GM23248 (cell line): ENCODE data around the gene TMEM255B. TPM values are rescaled to one million over a fixed set of nuclear protein-coding genes. Genes with fewer than 3 reads are reported as not detected.

ENCODE experiments used
- DNase-seq: peaks from one replicate; pipeline ENCODE4 v3.0.0-alpha.2; 2015
- H2AFZ ChIP-seq: fragments of 200-600 bp; sonication (generic); 2 replicates; pipeline ENCODE4 v1.6.1; 2016; ENCODE audit warnings: antibody characterized with exemption
- H3F3A ChIP-seq: fragments of 200-600 bp; sonication (generic); 2 replicates; pipeline ENCODE4 v1.6.1; 2016; ENCODE audit warnings: mild to moderate bottlenecking, antibody characterized with exemption, mixed run types; ENCODE audit not compliant: insufficient read depth
- H3K27ac ChIP-seq: fragments of 200-600 bp; sonication (generic); 2 replicates; pipeline ENCODE4 v1.5.1; 2016; ENCODE audit warnings: mild to moderate bottlenecking
- H3K27me3 ChIP-seq: fragments of 200-600 bp; sonication (generic); replicated peaks from 2 replicates; pipeline ENCODE4 v1.6.1; 2016; ENCODE audit warnings: mild to moderate bottlenecking; ENCODE audit not compliant: insufficient read depth
- H3K36me3 ChIP-seq: fragments of 200-600 bp; sonication (generic); 2 replicates; pipeline ENCODE4 v1.6.1; 2016; ENCODE audit warnings: low read depth, mild to moderate bottlenecking
- H3K4me1 ChIP-seq: fragments of 200-600 bp; sonication (generic); 2 replicates; pipeline ENCODE4 v1.6.1; 2016; ENCODE audit warnings: mild to moderate bottlenecking; ENCODE audit not compliant: insufficient read depth
- H3K4me2 ChIP-seq: fragments of 200-600 bp; sonication (generic); one replicate; pipeline ENCODE4 v1.6.1; 2016; ENCODE audit warnings: mild to moderate bottlenecking; ENCODE audit not compliant: unreplicated experiment
- H3K4me3 ChIP-seq: fragments of 200-600 bp; sonication (generic); 2 replicates; pipeline ENCODE4 v1.5.1; 2016; ENCODE audit warnings: mild to moderate bottlenecking
- H3K79me2 ChIP-seq: fragments of 200-600 bp; sonication (generic); 2 replicates; pipeline ENCODE4 v1.6.1; 2016; ENCODE audit warnings: mild to moderate bottlenecking; ENCODE audit not compliant: insufficient read depth
- H3K9ac ChIP-seq: fragments of 200-600 bp; sonication (generic); 2 replicates; pipeline ENCODE4 v1.6.1; 2016; ENCODE audit warnings: mild to moderate bottlenecking
- H3K9me2 ChIP-seq: fragments of 200-600 bp; sonication (generic); 2 replicates; pipeline ENCODE4 v1.6.1; 2016; ENCODE audit warnings: mixed run types, mild to moderate bottlenecking, moderate library complexity; ENCODE audit not compliant: insufficient read depth
- H3K9me3 ChIP-seq: fragments of 200-600 bp; sonication (generic); one replicate; pipeline ENCODE4 v1.6.1; 2017; ENCODE audit warnings: low read depth
- H4K20me1 ChIP-seq: fragments of 200-600 bp; sonication (generic); 2 replicates; pipeline ENCODE4 v1.6.0; 2016; ENCODE audit not compliant: insufficient read depth
- EZH2 ChIP-seq: fragments of 200-600 bp; sonication (generic); IDR thresholded peaks from 2 replicates; pipeline ENCODE4 v1.6.1; 2018; ENCODE audit warnings: antibody characterized with exemption, mild to moderate bottlenecking; ENCODE audit not compliant: insufficient read depth, poor library complexity, severe bottlenecking
- EZH2phosphoT487 ChIP-seq: fragments of 200-600 bp; sonication (generic); IDR thresholded peaks from 2 replicates; pipeline ENCODE4 v1.6.1; 2018; ENCODE audit warnings: antibody characterized with exemption, moderate library complexity, mild to moderate bottlenecking, low read depth; ENCODE audit not compliant: insufficient read depth
- WGBS, 2 experiments: methylation state at CpG; one replicate each; pipeline ENCODE4 v1.1.6; 2015 to 2017; ENCODE audit warnings: low lambda C conversion rate in 2 of 2, low coverage in 1 of 2; ENCODE audit errors: missing lambda C conversion rate in 2 of 2; 5-methylcytosine and 5-hydroxymethylcytosine counted together
- in situ Hi-C: fragments of 300-500 bp; cut with MboI; formaldehyde crosslinking; loops from 2 replicates; pipeline ENCODE4 v1.15.0; 2020
- polyA plus RNA-seq: library from polyadenylated mRNA; unstranded; fragments of >200 nt; fragmentation: Nextera tagmentation; extraction: Ambion mirVana; gene quantifications from 2 replicates; pipeline ENCODE4 v1.2.1, GENCODE V29; 2016
- total RNA-seq: library from RNA; depleted of rRNA; stranded (reverse); fragments of >200 nt; shearing (Covaris generic); gene quantifications from 2 replicates; pipeline ENCODE4 v1.2.3, GENCODE V29; 2014

TMEM255B gene
- total and polyA plus RNA-seq, 2 experiments from 2014 or later: 8.2 TPM; not detected in 1

- in situ Hi-C loops: no loop called here
- no peaks in the 10 kb centered on the region for H3K9me3 ChIP-seq
Observed at GRCh38 chr13:113740661-113741060, 18.4 kb upstream of the TMEM255B start.

DNA sequence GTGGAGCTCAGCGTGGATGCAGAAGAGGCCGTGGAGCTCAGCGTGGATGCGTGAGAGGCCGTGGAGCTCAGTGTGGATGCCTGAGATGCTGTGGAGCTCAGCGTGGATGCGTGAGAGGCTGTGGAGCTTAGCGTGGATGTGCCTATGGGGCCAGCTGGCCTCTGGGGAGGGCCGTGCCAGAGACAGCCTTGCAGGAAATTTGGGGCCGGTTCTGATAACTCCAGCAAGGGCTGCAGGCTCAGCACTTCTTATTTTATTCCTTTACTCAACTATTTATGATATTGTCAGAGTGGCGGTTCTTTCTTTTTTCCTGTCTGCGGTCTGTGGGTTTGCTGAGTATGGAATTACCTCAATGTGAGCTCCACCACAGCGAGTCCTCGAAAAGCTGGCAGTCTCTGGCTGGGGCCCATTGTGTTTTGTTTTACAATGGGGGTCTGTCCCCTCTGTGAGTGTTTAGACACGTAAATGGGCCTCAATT, 17.8 kb upstream of the TMEM255B start:
- Histone ChIP-seq H3K27me3 (no peaks in the 10 kb centered on the region; the same call in 1 of the 2 replicates), H3K9me2 (no peaks in the 10 kb centered on the region), H3K4me3 (no peak overlapping the region), H3K79me2 (no peaks in the 10 kb centered on the region), H3K4me1 (no peaks in the 10 kb centered on the region), H3K36me3 (no peaks in the 10 kb centered on the region), H3K27ac (no peak overlapping the region), H4K20me1 (no peaks in the 10 kb centered on the region), H3K9ac (no peak overlapping the region), H3K4me2 (no peak overlapping the region), H3K9me3 (no peaks in the 10 kb centered on the region), H3F3A (0 out of 2 replicates have a peak, but pooled peaks cover 4% of the 10 kb centered on the region), H2AFZ (no peak overlapping the region)
- DNase-seq: no peak
- in situ Hi-C loops: no loop called here
- WGBS, 2 experiments: 72 to 80% methylated on average over 12 to 15 of the region's 15 CpGs
- TF ChIP-seq EZH2 (no peak), EZH2phosphoT487 (no peak)

More at GRCh38 chr13:113740661-113741060, 18.4 kb upstream of the TMEM255B start:
- Histone ChIP-seq H3F3A (0 out of 2 replicates have a peak, but pooled peaks cover 4% of the 10 kb centered on the region), H3K4me1 (no peaks in the 10 kb centered on the region), H2AFZ (no peak overlapping the region), H3K4me2 (no peak overlapping the region), H3K27me3 (no peaks in the 10 kb centered on the region; the same call in 1 of the 2 replicates), H4K20me1 (no peaks in the 10 kb centered on the region), H3K9me2 (no peaks in the 10 kb centered on the region), H3K9ac (no peak overlapping the region), H3K36me3 (no peaks in the 10 kb centered on the region), H3K4me3 (no peak overlapping the region), H3K79me2 (no peaks in the 10 kb centered on the region), H3K27ac (no peak overlapping the region)
- DNase-seq: no peak
- WGBS, 2 experiments: 77 to 84% methylated on average over 16 of the region's 16 CpGs
- TF ChIP-seq EZH2phosphoT487 (no peak), EZH2 (no peak)

GRCh38 chr13:113742000-113742441, 17.0 kb upstream of the TMEM255B start:
- no peaks in the 10 kb centered on the region; the same call in 1 of the 2 replicates for H3K27me3 ChIP-seq
- TF ChIP-seq EZH2: no peak
- TF ChIP-seq EZH2phosphoT487: no peak
- 26 to 28% methylated on average over 15 of the region's 15 CpGs for WGBS, 2 experiments
- H3F3A ChIP-seq: 0 out of 2 replicates have a peak, but pooled peaks cover 4% of the 10 kb centered on the region
- no peak overlapping the region for H3K27ac ChIP-seq
- H3K36me3 ChIP-seq: no peaks in the 10 kb centered on the region
- no peaks in the 10 kb centered on the region for H3K79me2 ChIP-seq
- H3K9me2 ChIP-seq: no peaks in the 10 kb centered on the region
- in situ Hi-C loops: no loop called here
- no peaks in the 10 kb centered on the region for H3K4me1 ChIP-seq
- H3K9ac ChIP-seq: no peak overlapping the region
- H3K9me3 ChIP-seq: no peaks in the 10 kb centered on the region
- H4K20me1 ChIP-seq: no peaks in the 10 kb centered on the region
- peak; percentile 84 for DNase-seq
- no peak overlapping the region for H3K4me2 ChIP-seq
- H3K4me3 ChIP-seq: no peak overlapping the region
- H2AFZ ChIP-seq: no peak overlapping the region

DNA sequence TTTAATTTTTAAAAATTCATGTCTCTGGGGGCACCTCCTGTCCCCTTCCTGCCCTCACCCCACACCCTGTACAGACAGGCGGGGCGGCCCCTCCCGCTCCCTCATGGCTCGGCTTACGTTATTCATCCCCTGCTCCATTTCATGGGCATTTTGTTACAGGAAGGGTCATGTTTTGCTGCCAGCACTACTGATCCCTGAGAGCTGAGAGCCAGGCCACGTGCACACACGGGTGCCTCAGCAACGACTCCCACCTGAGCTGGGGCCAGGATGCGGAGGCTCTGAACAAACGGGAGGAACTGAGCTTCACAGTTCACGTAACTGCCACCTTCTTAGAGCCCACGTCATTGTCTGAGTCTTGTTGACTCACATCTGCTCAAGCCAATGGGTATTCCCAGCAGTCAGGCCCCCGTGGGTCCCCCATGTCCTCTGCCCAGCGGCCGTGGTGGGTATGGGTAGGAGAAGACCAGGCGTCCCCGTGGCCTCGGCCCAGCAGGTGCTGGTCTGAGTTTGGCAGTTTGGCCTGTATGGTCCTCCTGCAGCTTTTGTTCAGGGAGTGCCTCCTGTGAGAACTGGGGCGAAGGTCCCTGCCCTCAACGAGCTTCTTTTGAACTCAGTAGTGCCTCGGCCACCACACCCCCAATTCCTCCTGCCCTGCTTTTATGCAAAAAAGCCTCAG, 16.4 kb upstream of the TMEM255B start:
- H3F3A ChIP-seq: 0 out of 2 replicates have a peak, but pooled peaks cover 4% of the 10 kb centered on the region
- H3K9me3 ChIP-seq: no peaks in the 10 kb centered on the region
- in situ Hi-C loops: no loop called here
- WGBS, 2 experiments: 64 to 66% methylated on average over 21 of the region's 21 CpGs
- no peaks in the 10 kb centered on the region for H3K9me2 ChIP-seq
- H3K9ac ChIP-seq: no peak overlapping the region
- DNase-seq: no peak
- H3K79me2 ChIP-seq: no peaks in the 10 kb centered on the region
- H3K4me3 ChIP-seq: no peak overlapping the region
- H3K27ac ChIP-seq: no peak overlapping the region
- H3K4me1 ChIP-seq: no peaks in the 10 kb centered on the region
- no peak overlapping the region for H3K4me2 ChIP-seq
- no peak overlapping the region for H2AFZ ChIP-seq
- H4K20me1 ChIP-seq: no peaks in the 10 kb centered on the region
- H3K36me3 ChIP-seq: no peaks in the 10 kb centered on the region
- no peak for TF ChIP-seq EZH2phosphoT487
- TF ChIP-seq EZH2: no peak
- H3K27me3 ChIP-seq: no peaks in the 10 kb centered on the region; the same call in 1 of the 2 replicates
